ENCODE measurements around the gene THAP9. TPM values are rescaled to one million over a fixed set of nuclear protein-coding genes. Genes with fewer than 3 reads are reported as not detected.
"Not testable (repeated sequence)": the region's sequence is repeated elsewhere in the genome, so short reads cannot be mapped to it uniquely, and the experiment has no call there.

The THAP9 gene
- total RNA-seq, 2 donors from 2014 or later: 2.7 to 3.9 TPM

GRCh38 chr4:82905205-82905604 lies 4.7 kb downstream of the THAP9 start:
- Histone ChIP-seq H3K36me3 (peaks cover 6% of the 10 kb centered on the region), H3K4me3 (no peak overlapping the region), H3K27ac (no peak overlapping the region), H3K27me3 (replicated peaks; ENCODE audit: insufficient read depth) (no peaks in the 10 kb centered on the region), H3K9me3 (no peaks in the 10 kb centered on the region), H3K4me1 (ENCODE audit: control insufficient read depth in 1 of 2, low read depth in 2 of 2) (peaks cover 0 to 10% of the 10 kb centered on the region in 2 donors)
- ATAC-seq (ENCODE audit: insufficient number of reproducible peaks, low FRiP score, low read depth) (no peak), DNase-seq (ENCODE audit: low spot score) (no peak)
- no peak for TF ChIP-seq CTCF (IDR thresholded peaks at IDR 0.05)

GRCh38 chr4:82906469-82906868 lies 5.9 kb downstream of the THAP9 start:
- DNase-seq (ENCODE audit: low spot score) (no peak), ATAC-seq (ENCODE audit: insufficient number of reproducible peaks, low FRiP score, low read depth) (no peak)
- H3K27ac ChIP-seq: no peak overlapping the region
- H3K9me3 ChIP-seq: no peaks in the 10 kb centered on the region
- no peak for TF ChIP-seq CTCF (IDR thresholded peaks at IDR 0.05)
- H3K4me1 ChIP-seq (ENCODE audit: control insufficient read depth in 1 of 2, low read depth in 2 of 2): peaks cover 0 to 9% of the 10 kb centered on the region in 2 donors
- no peaks in the 10 kb centered on the region for H3K27me3 ChIP-seq (replicated peaks; ENCODE audit: insufficient read depth)
- H3K4me3 ChIP-seq: no peak overlapping the region
- H3K36me3 ChIP-seq: peaks cover 9% of the 10 kb centered on the region

- Histone ChIP-seq H3K4me1 (ENCODE audit: control insufficient read depth in 1 of 2, low read depth in 2 of 2) (no peaks in the 10 kb centered on the region), H3K27me3 (replicated peaks; ENCODE audit: insufficient read depth) (no peaks in the 10 kb centered on the region), H3K36me3 (peaks cover 9% of the 10 kb centered on the region), H3K27ac (no peak overlapping the region), H3K4me3 (no peak overlapping the region), H3K9me3 (no peaks in the 10 kb centered on the region)
- ATAC-seq (ENCODE audit: insufficient number of reproducible peaks, low FRiP score, low read depth) (no peak), DNase-seq (ENCODE audit: low spot score) (no peak)
- TF ChIP-seq CTCF (IDR thresholded peaks at IDR 0.05): no peak
Measured at GRCh38 chr4:82909326-82909725, 8.8 kb downstream of the THAP9 start.

- Histone ChIP-seq H3K27ac (no peak overlapping the region), H3K4me1 (ENCODE audit: control insufficient read depth in 1 of 2, low read depth in 2 of 2) (no peaks in the 10 kb centered on the region), H3K4me3 (no peak overlapping the region), H3K36me3 (peaks cover 3% of the 10 kb centered on the region), H3K9me3 (no peaks in the 10 kb centered on the region), H3K27me3 (replicated peaks; ENCODE audit: insufficient read depth) (no peaks in the 10 kb centered on the region)
- no peak for DNase-seq (ENCODE audit: low spot score)
- no peak for ATAC-seq (ENCODE audit: insufficient number of reproducible peaks, low FRiP score, low read depth)
- TF ChIP-seq CTCF (IDR thresholded peaks at IDR 0.05): no peak
Measured at GRCh38 chr4:82913305-82913704, 12.8 kb downstream of the THAP9 start.

DNA sequence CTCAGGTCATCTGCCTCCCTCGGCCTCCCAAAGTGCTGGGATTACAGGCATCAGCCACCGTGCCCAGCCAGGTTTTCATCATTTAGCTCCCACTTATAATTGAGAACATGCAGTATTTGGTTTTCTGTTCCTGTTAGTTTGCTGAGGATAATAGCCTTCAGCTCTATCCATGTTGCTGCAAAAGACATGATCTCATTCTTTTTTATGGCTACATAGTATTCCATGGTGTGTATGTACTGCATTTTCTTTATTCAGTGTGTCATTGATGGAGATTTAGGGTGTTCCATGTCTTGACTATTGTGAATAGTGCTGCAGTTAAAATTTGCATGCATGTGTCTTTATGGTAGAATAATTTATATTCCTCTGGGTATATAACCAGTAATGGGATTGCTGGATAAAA lies 13.4 kb downstream of the THAP9 start:
- not testable (repeated sequence) for DNase-seq (ENCODE audit: low spot score); H3K27me3 ChIP-seq (replicated peaks; ENCODE audit: insufficient read depth); H3K36me3 ChIP-seq; H3K27ac ChIP-seq; H3K4me3 ChIP-seq; H3K9me3 ChIP-seq; H3K4me1 ChIP-seq (ENCODE audit: control insufficient read depth in 1 of 2, low read depth in 2 of 2); ATAC-seq (ENCODE audit: insufficient number of reproducible peaks, low FRiP score, low read depth)

- no peak for TF ChIP-seq CTCF (IDR thresholded peaks at IDR 0.05)
- ATAC-seq (ENCODE audit: insufficient number of reproducible peaks, low FRiP score, low read depth): no peak
Measured at GRCh38 chr4:82918091-82918490, 17.6 kb downstream of the THAP9 start.

More at GRCh38 chr4:82918091-82918490, 17.6 kb downstream of the THAP9 start:
- H3K27me3 ChIP-seq (replicated peaks; ENCODE audit: insufficient read depth): no peaks in the 10 kb centered on the region
- no peak overlapping the region for H3K4me3 ChIP-seq
- H3K27ac ChIP-seq: no peak overlapping the region
- no peak for DNase-seq (ENCODE audit: low spot score)
- H3K4me1 ChIP-seq (ENCODE audit: control insufficient read depth in 1 of 2, low read depth in 2 of 2): no peaks in the 10 kb centered on the region
- no peaks in the 10 kb centered on the region for H3K36me3 ChIP-seq
- no peaks in the 10 kb centered on the region for H3K9me3 ChIP-seq

Data from thoracic aorta (tissue), 2 donors.